Neural cell (in vitro differentiated cells): ENCODE measurements around the gene FXYD6. TPM values are rescaled to one million over a fixed set of nuclear protein-coding genes. Genes with fewer than 3 reads are reported as not detected.

Experiments
- H2AFZ ChIP-seq: fragments of 200-600, 300-800 bp; sonication (generic), shearing (Covaris generic); 2 replicates; pipeline ENCODE4 v1.6.0; 2014; ENCODE audit warnings: low read depth, mild to moderate bottlenecking, antibody characterized with exemption, low read length, moderate library complexity
- H3F3A ChIP-seq: fragments of 200-600 bp; shearing (Covaris generic); 2 replicates; pipeline ENCODE4 v1.6.1; 2016; ENCODE audit warnings: mild to moderate bottlenecking, moderate library complexity, mixed read lengths, antibody characterized with exemption, low read length; ENCODE audit not compliant: insufficient read depth, poor library complexity, severe bottlenecking
- H3K27ac ChIP-seq: fragments of 200-600, 300-800 bp; sonication (generic), shearing (Covaris generic); 2 replicates; pipeline ENCODE4 v1.5.1; 2014; ENCODE audit warnings: mild to moderate bottlenecking, low read length, moderate library complexity
- H3K27me3 ChIP-seq: fragments of 300-800, 200-600 bp; sonication (generic), shearing (Covaris generic); 2 replicates; pipeline ENCODE4 v1.6.0; 2014; ENCODE audit warnings: mild to moderate bottlenecking, low read depth, low read length, moderate library complexity; ENCODE audit not compliant: insufficient read depth
- H3K36me3 ChIP-seq: fragments of 300-800, 200-600 bp; sonication (generic), shearing (Covaris generic); 2 replicates; pipeline ENCODE4 v1.5.1; 2014; ENCODE audit warnings: mild to moderate bottlenecking, antibody characterized with exemption, low read length, moderate library complexity; ENCODE audit not compliant: insufficient read depth
- H3K4me2 ChIP-seq: fragments of 300-800, 200-600 bp; sonication (generic), shearing (Covaris generic); 2 replicates; pipeline ENCODE4 v1.6.0; 2014; ENCODE audit warnings: mild to moderate bottlenecking, low read length
- H3K4me3 ChIP-seq: fragments of 300-800, 200-600 bp; sonication (generic), shearing (Covaris generic); 2 replicates; pipeline ENCODE4 v1.5.1; 2014; ENCODE audit warnings: mild to moderate bottlenecking, low read length, moderate library complexity
- H3K79me2 ChIP-seq: fragments of 200-600 bp; shearing (Covaris generic); replicated peaks from 2 replicates; pipeline ENCODE4 v1.6.0; 2014; ENCODE audit warnings: mild to moderate bottlenecking, low read length, moderate library complexity; ENCODE audit not compliant: insufficient read depth
- H3K9ac ChIP-seq: fragments of 300-800, 200-600 bp; sonication (generic), shearing (Covaris generic); 2 replicates; pipeline ENCODE4 v1.6.1; 2016; ENCODE audit warnings: mild to moderate bottlenecking, low read length, mixed read lengths
- H3K9me2 ChIP-seq: fragments of 200-600 bp; shearing (Covaris generic); 2 replicates; pipeline ENCODE4 v1.6.1; 2016; ENCODE audit warnings: mild to moderate bottlenecking, low read length, mixed read lengths; ENCODE audit not compliant: insufficient read depth
- H3K9me3 ChIP-seq: fragments of 200-600, 300-800 bp; sonication (generic), shearing (Covaris generic); 2 replicates; pipeline ENCODE4 v1.6.1; 2016; ENCODE audit warnings: mild to moderate bottlenecking, mixed run types, low read length, moderate library complexity, mixed read lengths
- H4K20me1 ChIP-seq: fragments of 200-600 bp; shearing (Covaris generic); 2 replicates; pipeline ENCODE4 v1.6.1; 2016; ENCODE audit warnings: mild to moderate bottlenecking, mixed run types; ENCODE audit not compliant: insufficient read depth
- EP300 ChIP-seq: fragments of 450-650 bp; conservative IDR thresholded peaks from 2 replicates; pipeline ENCODE4 v1.6.1; 2014; ENCODE audit warnings: antibody characterized with exemption, mild to moderate bottlenecking, moderate library complexity; ENCODE audit not compliant: poor library complexity, severe bottlenecking
- EZH2 ChIP-seq: fragments of 200-600, 300-800 bp; shearing (Covaris generic), sonication (generic); IDR thresholded peaks from 2 replicates; pipeline ENCODE4 v1.6.1; 2014; ENCODE audit warnings: antibody characterized with exemption, low read length, borderline replicate concordance, mild to moderate bottlenecking; ENCODE audit not compliant: insufficient read depth, poor library complexity, severe bottlenecking
- MXI1 ChIP-seq: fragments of 450-650 bp; conservative IDR thresholded peaks from 2 replicates; pipeline ENCODE4 v1.6.1; 2014; ENCODE audit warnings: antibody characterized with exemption, mild to moderate bottlenecking; ENCODE audit not compliant: poor library complexity, severe bottlenecking
- POLR2AphosphoS5 ChIP-seq: IDR thresholded peaks from 2 replicates; pipeline ENCODE4 v1.6.1; 2012
- RAD21 ChIP-seq: fragments of 450-650 bp; conservative IDR thresholded peaks from 2 replicates; pipeline ENCODE4 v1.6.1; 2014; ENCODE audit warnings: antibody characterized with exemption, mild to moderate bottlenecking, moderate library complexity
- SMC3 ChIP-seq: fragments of 450-650 bp; conservative IDR thresholded peaks from 2 replicates; pipeline ENCODE4 v1.6.1; 2014; ENCODE audit warnings: antibody characterized with exemption, mild to moderate bottlenecking, moderate library complexity; ENCODE audit not compliant: poor library complexity
- TAF1 ChIP-seq: IDR thresholded peaks from 2 replicates; pipeline ENCODE4 v1.6.1; 2012; ENCODE audit warnings: low read depth
- polyA plus RNA-seq: library from polyadenylated mRNA; depleted of rRNA; stranded (reverse); fragments of >200 nt; gene quantifications from 2 replicates; pipeline ENCODE4 v1.2.3, GENCODE V29; 2014
- TF ChIP-seq, protein P1 (sequence below): fragments of 450-650 bp; IDR thresholded peaks from 2 replicates; pipeline ENCODE4 v1.5.1; 2014; ENCODE audit warnings: antibody characterized with exemption, mild to moderate bottlenecking, moderate library complexity; ENCODE audit not compliant: poor library complexity, severe bottlenecking
- TF ChIP-seq, protein P2 (sequence below): IDR thresholded peaks from 2 replicates; pipeline ENCODE4 v1.6.1; 2012; ENCODE audit warnings: borderline replicate concordance

Gene FXYD6
- polyA plus RNA-seq, 1 donor from 2014 or later: 218 TPM

DNA sequence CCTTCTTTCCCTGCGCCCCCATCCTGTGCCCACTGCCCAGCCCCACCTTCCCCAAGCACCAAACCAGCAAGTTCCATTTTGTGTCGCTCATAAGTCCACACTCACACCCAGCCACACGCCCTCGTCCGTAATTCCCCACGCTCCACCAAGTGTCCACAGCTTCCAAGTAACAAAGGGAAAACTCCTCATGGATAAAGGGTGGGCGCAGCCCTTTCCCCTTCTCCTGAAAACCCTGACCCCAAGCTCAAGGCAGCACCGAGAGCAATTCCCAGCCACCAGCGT is 458 bp downstream of the FXYD6 start:
- H3K27me3 ChIP-seq: no peaks in the 10 kb centered on the region
- H3K4me3 ChIP-seq: peak overlapping the region; percentile 70
- peak overlapping the region; percentile 99 for H3K27ac ChIP-seq
- H3K36me3 ChIP-seq: no peaks in the 10 kb centered on the region
- no peaks in the 10 kb centered on the region for H3K9me2 ChIP-seq
- H3K9ac ChIP-seq: peak overlapping the region; percentile 97
- H3F3A ChIP-seq: no peaks in the 10 kb centered on the region
- no peak for TF ChIP-seq MXI1
- no peak for TF ChIP-seq POLR2AphosphoS5
- no peak for TF ChIP-seq EP300
- no peak for TF ChIP-seq TAF1
- TF ChIP-seq, protein P1, sequence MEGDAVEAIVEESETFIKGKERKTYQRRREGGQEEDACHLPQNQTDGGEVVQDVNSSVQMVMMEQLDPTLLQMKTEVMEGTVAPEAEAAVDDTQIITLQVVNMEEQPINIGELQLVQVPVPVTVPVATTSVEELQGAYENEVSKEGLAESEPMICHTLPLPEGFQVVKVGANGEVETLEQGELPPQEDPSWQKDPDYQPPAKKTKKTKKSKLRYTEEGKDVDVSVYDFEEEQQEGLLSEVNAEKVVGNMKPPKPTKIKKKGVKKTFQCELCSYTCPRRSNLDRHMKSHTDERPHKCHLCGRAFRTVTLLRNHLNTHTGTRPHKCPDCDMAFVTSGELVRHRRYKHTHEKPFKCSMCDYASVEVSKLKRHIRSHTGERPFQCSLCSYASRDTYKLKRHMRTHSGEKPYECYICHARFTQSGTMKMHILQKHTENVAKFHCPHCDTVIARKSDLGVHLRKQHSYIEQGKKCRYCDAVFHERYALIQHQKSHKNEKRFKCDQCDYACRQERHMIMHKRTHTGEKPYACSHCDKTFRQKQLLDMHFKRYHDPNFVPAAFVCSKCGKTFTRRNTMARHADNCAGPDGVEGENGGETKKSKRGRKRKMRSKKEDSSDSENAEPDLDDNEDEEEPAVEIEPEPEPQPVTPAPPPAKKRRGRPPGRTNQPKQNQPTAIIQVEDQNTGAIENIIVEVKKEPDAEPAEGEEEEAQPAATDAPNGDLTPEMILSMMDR: no peak
- TF ChIP-seq SMC3: no peak
- TF ChIP-seq RAD21: no peak
- TF ChIP-seq, protein P2, sequence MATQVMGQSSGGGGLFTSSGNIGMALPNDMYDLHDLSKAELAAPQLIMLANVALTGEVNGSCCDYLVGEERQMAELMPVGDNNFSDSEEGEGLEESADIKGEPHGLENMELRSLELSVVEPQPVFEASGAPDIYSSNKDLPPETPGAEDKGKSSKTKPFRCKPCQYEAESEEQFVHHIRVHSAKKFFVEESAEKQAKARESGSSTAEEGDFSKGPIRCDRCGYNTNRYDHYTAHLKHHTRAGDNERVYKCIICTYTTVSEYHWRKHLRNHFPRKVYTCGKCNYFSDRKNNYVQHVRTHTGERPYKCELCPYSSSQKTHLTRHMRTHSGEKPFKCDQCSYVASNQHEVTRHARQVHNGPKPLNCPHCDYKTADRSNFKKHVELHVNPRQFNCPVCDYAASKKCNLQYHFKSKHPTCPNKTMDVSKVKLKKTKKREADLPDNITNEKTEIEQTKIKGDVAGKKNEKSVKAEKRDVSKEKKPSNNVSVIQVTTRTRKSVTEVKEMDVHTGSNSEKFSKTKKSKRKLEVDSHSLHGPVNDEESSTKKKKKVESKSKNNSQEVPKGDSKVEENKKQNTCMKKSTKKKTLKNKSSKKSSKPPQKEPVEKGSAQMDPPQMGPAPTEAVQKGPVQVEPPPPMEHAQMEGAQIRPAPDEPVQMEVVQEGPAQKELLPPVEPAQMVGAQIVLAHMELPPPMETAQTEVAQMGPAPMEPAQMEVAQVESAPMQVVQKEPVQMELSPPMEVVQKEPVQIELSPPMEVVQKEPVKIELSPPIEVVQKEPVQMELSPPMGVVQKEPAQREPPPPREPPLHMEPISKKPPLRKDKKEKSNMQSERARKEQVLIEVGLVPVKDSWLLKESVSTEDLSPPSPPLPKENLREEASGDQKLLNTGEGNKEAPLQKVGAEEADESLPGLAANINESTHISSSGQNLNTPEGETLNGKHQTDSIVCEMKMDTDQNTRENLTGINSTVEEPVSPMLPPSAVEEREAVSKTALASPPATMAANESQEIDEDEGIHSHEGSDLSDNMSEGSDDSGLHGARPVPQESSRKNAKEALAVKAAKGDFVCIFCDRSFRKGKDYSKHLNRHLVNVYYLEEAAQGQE: no peak
- no peak for TF ChIP-seq EZH2
- no peaks in the 10 kb centered on the region for H3K9me3 ChIP-seq
- peak overlapping the region; percentile 41 for H2AFZ ChIP-seq
- H4K20me1 ChIP-seq: no peaks in the 10 kb centered on the region
- H3K79me2 ChIP-seq: peaks cover 58% of the 10 kb centered on the region
- H3K4me2 ChIP-seq: peak overlapping the region; percentile 83

DNA sequence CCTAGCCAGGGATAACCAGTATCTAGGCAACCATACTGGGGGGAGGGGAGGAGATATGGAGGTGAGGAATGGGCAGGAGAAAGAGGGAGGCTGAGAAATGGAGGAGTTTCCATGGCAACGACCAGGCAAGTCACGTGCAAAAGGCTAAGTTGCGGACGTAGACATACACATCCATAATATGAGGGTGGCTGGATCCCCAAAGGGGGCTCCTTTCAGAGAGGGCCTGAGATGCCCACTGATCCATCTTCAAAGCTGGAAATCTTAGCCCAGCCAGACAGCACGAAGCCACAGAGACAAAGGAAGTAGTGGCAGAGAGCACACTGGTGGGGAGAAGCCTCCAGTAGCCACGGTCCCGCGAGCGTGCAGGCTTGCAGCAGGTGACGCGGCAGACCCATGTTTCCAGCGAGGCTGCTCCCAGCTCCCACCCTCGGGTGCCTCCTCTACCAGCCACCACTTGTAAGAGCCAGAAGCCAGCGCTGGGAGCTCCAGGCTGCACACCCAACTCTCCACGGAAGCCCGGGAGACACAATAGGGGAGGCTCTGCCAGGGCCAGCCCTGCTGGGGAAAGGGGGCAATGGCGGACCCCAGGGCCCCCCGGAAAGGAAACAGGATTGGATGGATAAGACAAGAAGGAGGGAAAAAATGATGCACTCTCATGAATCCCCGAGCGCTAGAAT is 938 bp downstream of the FXYD6 start:
- no peaks in the 10 kb centered on the region for H3K9me3 ChIP-seq
- no peaks in the 10 kb centered on the region for H3F3A ChIP-seq
- peak overlapping the region; percentile 70 for H3K4me3 ChIP-seq
- H3K36me3 ChIP-seq: no peaks in the 10 kb centered on the region
- peak overlapping the region; percentile 99 for H3K27ac ChIP-seq
- H3K9me2 ChIP-seq: no peaks in the 10 kb centered on the region
- peaks cover 2% of the 10 kb centered on the region for H4K20me1 ChIP-seq
- H3K79me2 ChIP-seq: peaks cover 63% of the 10 kb centered on the region
- peak overlapping the region; percentile 83 for H3K4me2 ChIP-seq
- H2AFZ ChIP-seq: peak overlapping the region; percentile 41
- TF ChIP-seq EZH2 (no peak), TAF1 (peak; percentile 96), RAD21 (peak; percentile 33), MXI1 (peak; percentile 81), SMC3 (peak; percentile 34), EP300 (peak; percentile 73), POLR2AphosphoS5 (peak; percentile 82)
- TF ChIP-seq, protein P2: peak; percentile 92
- TF ChIP-seq, protein P1: no peak
- H3K9ac ChIP-seq: peak overlapping the region; percentile 97
- no peaks in the 10 kb centered on the region for H3K27me3 ChIP-seq
